Stimulated activated CD4-positive, alpha-beta T cell treated with anti-CD3 and anti-CD28 coated beads, Interleukin-12 subunit alpha, Interleukin-12 subunit beta, amount 100 ng/mL, for 24 hours (primary cell): Measurements from ENCODE around the gene P3H2.

ENCODE experiments used
- DNase-seq, 2 experiments: peaks; one replicate each; pipeline ENCODE4 v3.0.0-alpha.2; 2020; ENCODE audit warnings: low read depth in 2 of 2

P3H2 gene

DNA sequence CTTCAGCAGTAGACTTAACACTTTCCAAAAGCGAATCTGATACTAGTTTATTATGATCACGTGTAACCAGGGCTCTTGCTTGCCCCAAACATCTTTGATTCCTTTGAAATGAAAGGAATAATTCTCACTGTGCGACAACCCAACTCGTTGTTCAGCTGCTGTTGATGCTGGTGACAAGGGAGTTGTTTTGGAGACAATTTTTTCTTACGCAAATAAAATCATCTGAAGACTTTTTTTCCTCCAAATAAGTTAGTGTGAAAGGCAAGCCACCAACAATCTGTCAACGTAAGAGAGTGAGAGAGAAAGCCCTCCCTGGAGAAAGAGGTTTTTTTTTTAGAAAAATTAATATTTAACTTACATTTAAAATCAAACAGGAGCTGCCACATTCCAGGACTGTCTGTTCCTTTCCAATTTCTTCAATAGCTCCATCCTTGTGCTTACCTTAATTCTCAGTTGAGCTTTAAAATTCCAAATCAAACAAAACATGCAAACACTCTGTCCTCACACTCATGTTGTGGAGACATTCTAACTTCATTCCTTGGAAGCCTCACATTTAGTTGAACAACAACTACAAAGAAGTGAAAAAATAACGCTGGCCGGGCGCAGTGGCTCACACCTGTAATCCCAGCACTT is 4.9 kb upstream of the P3H2 start:
- no peak for DNase-seq

DNA sequence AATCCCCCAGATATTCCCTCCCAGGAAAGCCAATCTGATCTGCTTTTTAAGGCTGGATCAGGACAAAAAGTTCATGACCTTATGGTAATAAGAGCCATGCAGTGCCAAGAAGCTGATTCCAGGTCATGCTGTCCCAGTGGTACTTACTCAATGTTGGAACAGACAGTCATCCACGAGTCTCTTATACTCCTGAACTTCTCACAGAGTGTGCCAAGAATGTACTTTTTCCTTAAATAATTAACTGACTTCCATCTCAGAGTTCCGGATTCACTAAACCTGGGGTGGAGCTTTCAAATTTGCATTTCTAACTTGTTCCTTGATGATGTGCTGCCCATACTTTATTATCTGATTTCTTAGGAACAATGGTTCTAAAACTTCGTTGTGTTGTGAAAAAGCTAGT is 3.4 kb upstream of the P3H2 start:
- DNase-seq = no peak

DNA sequence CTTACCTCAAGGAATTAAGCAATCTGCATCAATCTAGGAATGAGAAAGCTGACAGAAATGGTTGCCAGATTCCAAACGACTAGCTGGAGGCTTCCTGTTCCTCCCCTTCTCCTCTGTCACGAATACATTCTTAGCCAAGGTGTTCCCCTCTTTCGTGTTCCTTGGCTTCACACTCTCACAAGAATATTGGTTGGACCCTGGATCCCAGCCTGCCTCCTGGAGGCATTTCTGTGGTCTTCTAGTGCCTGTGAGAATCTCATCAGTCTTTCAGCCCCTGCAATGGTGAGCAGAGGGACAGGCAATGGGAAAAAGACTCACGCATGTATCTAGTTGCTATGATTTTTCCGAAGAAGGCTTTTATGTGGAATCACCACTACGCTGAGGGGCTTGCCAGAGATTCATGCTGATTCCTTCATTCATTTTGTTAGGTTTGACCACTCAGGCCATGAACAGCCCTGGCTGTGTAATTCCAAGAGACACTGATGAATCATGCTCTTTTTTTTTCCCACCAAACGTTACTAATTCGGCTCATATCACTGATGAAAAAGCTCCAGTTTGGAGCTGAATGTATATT is 1.6 kb upstream of the P3H2 start:
- DNase-seq = no peak

DNA sequence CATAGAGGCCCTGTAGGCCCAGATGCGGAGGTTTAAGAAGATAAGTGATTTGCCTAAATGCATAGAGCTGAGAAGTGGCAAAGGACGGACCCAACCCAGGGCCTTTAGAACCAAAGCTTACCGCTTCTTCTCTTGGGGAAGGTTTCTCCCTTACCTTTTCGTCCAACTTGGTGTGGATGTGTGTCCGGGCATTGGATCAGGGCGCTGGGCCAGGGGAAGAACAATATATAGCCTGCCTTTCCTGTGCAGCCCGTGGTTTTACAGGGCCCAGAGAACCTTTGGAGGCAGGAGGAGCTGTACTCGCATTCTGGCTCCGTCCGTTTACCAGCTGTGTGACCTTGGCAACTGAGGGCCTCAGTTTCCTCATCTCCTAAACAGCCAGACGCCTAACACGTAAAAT is 686 bp upstream of the P3H2 start:
- no peak for DNase-seq

DNA sequence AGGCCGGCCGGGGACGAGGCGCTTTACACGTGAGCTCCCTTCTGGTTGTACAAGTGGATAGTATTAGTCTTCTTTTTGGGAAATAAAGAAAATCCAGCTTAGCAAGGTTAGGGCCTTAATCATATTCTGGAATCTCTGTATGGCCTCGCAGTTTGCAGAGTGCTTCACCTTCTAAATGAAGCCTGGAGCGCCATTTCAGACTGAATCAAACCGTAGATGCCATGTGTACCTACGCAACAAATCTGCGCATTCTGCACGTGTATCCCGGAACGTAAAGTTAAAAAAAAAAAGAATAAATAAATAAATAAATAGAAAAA is 322 bp upstream of the P3H2 start:
- DNase-seq = no peak

DNA sequence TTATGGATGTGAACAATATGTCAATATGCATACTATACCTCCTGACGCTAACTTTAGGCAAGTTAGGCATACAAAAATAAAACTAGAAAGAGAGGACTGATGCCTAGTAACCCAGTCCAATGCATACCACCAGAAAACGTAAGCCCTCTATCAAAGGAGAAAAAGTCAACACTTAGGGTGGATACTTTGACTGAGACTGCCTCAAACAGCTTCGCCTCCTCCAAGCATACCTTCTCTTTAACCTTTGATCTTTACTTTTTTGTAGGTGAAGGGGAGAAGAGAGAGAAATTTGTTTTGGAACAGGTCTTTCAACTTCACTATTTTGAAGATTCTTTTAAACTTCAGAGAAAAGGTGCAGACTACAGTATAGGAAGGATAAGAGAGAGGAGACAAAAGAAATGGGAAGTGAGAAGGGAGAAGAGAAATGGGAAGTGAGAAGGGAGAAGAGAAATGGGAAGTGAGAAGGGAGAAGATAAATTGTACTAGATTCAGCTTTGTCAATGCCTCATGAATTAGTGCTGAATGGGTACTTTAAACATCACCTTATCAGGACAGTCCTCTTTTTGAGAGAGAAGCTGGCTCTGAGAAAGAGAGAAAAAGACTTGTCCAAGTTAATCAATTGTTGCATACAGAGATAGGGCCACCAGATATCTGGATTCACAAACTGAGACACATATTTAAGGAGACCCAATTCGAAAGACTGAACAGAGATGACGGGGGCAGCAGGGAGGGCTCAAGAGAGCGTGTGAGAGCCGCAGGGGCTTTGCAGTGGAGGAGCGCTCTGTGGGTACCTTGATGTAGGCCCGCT is 1.0 kb downstream of the P3H2 start:
- no peak for DNase-seq

DNA sequence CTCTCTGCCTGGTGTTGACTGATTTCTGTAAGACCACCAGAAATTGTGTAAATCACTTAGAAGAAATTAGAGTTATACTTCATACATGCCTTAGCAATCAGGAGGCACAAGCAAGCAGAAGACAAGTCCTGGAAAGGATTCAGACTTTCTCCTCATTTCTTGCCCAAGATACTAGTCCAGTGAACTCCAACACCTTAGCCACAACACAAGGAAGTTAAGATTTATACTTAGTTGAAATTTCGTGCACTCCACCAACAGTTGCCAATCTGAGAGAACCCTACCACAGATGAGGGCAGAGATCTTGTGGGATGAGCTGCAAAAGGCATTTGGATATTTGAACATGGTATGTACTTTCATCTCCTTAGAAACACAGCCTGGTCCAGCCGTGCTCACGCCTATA is 2.3 kb downstream of the P3H2 start:
- no peak for DNase-seq

DNA sequence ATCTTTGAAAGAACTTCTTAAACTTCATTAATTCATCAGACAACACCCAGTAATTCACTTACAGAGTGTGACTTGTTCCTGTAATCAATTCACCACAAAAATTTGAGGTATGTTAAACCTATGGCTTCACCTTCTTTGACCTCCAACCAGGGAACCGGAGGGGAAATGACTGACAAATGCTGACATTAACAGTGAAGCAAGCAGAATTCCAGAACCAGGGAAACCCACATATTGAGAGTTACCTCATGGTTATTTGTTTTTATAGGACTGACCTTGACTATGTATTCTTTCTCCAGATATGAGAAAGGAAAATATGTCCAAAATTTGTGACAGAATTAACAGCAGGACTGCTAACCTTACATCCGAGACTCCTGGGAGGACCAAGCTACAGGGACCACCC is 2.7 kb downstream of the P3H2 start:
- no peak for DNase-seq

DNA sequence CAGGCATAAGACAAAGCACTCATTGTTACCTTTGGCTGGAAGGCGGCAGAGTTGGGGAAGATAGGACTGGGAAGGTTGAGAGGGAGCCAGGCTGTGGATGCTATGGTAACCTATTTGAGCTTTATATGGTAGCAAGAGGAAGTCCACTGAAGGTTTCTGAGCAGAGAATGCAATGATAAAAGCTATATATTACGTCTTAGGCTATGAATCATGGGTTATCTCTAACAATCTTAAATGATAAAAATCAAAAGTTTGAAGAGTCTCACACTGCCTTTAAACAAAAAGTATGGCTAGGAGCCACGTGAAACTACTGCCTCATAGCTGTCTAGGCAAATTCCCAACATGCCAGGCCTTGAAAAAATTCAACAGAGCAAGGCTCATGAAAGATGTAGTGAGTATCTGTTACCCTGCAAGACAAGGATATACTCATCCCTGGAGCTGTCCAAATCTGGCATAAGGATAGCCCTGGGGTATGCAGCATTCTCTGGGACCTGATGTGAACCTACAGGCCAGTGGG is 4.1 kb downstream of the P3H2 start:
- no peak for DNase-seq

DNA sequence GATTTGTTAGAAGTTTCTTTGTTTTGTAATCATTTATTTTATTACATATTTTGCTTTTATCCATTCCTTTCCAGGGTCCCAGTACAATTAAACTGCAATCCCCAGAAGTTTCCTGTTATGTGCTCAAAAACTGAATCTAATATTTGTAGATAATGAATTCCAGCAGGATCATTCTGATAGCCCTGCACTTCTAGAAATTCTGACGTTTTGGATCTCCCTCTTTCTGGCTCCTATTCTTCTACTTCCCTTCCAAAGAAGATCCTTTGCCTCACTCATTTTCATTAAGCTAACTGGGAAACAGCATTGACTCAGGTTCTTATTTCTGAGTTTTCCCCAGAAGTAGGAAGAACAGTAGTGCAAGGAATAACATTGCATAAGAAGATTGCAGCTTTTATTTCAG is 9.9 kb downstream of the P3H2 start:
- DNase-seq = no peak

DNA sequence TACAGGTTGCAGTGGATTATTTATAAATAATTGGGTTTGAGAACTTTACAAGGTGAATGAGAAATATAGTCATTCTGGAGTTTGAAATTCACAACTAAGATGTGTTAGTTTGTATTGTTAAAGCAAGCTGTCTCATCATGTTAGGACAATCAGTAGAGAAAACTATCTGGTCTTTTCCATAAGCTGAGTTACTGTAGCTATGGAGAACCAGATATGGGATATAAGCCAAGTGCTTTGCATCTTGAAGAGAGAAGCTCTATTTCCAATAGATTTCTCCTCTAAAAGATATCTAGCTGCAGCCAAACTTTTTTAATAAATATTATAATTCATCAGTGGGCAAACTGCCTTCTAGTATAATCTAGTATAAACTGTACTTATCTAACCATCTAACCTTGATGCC is 11.3 kb downstream of the P3H2 start:
- no peak for DNase-seq

DNA sequence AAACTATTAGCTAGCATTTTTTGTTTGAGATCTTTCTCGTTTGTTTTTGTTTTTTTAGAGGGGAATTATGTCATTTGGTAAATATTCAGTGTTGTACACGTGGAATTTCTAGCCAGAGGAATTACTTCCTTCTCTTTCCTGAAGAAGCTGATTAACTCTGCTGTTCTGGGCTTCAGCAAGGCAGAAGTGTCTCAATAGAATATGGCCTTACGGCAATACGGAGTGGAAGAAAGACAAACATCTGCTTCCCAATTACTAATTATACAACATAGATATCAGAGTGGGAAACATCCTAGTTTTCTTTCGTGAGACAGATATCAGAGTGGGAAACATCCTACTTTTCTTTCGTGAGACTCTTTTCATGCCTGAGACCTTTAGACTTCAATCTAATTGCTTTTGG is 11.9 kb downstream of the P3H2 start:
- no peak for DNase-seq

DNA sequence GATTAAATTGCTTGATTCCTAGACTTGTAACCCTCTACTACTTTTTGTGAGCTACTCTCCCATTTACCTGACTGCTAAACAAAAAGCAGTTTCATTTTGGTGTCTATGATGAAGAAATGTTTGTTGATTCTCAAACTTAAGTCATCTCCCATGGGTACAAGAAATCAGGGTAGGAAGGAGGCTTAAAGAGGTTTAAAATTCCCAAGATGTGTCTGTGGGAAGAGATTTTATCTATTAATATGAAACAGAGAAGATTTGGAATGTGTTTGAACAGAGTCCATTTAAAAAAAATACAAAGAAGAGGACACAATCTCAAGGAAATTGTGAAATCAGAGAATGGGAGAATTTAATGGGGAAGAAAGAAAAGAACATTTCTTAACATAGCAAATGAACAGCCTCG is 14.8 kb downstream of the P3H2 start:
- no peak for DNase-seq

DNA sequence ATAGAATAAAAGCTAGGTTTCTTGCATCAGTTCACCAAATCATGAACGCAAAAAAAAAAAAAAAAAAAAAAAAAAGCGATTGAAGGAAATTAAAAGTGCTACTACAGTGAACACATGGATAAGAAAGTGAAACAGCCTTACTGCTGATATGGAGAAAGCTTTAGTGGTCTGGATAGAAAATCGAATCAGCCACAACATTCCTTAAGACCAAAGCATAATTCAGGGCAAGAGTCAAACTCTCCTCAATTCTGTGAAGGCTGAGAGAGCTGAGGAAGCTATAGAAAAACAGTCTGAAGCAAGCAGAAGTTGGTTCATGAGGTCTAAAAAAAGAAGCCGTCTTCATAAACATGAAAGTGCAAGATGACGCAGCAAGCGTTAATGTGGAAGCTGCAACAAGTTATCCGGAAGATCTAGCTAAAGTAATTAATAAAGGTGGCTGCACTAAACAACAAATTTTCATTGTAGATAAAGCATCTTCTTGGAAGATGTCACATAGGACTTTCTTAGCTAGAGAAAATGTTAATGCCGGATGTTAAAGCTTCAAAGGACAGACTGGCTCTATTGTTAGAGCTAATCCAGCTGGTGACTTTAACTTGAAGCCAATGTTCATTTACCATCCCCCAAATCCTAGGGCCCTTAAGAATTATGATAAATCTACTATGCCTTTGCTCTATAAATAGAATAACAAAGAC is 19.2 kb downstream of the P3H2 start:
- DNase-seq = no peak

DNA sequence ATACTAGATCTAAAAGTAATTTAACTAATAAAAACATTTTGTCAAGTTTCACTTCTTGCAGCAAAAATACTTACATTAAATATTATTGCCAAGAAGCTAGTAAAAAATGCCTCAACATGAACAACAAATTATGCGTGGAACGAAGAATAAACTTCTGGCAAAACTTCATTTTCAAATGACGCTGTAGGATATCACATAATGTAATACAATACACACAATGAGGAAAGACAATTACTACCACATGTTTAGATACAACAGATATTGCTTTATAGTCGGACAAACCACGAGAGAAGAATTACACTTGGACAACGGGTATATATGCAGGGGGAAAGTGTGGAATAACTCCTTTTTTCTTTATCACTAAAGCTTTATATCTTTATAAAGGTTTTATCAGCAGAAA is 21.6 kb downstream of the P3H2 start:
- no peak for DNase-seq

DNA sequence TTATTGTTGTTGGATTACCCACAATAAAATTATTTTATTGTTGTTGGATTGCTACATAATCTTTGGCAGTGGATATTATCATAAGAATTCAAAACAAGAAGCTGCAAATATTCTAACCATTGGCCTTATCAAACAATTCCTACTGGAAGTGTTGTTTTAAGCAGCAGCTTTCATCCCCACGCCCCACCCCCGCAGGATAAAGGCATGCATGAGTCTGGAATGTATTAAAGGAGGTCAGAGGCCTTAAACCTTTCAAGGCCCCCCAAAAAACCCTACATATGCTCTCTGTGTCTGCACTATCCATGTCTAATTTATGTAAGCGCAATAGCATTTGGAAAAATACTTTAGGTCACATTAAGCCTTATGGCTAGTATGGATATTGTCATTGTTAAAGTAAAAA is 23.1 kb downstream of the P3H2 start:
- no peak for DNase-seq

DNA sequence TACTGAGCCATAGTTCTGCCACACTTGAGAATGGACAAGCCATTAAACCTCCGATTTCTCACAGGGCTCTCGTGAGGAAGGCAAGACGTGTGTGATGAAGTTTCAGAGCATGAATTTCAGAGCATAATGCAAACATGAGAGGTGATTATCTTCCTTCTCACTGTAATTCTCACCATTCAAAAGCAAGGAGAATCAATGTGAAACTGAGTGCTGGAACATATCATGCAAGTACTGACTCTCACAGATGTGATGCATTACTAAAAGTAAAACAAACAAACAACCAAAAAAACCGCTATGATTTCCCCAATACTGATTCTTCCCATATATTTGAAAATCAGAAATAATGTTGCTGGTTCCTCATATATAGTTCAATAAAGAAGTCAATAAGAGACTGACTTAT is 23.7 kb downstream of the P3H2 start:
- DNase-seq = no peak

DNA sequence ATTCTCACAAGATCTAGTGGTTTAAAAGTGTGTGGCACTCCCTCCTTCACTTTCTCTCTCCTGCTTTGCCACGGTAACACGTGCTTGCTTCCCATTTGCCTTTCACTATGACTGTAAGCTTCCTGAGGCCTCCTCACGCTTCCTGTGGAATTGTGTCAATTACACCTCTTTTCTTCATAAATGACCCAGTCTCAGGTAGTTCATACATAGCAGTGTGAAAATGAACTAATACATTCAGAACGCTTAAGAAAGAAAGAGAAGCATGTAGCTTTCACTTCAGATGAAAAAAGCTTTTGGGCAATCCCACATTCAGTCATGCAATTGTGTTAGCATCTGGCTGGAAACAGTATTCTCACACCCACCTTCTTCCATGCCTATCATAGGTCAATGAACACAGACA is 24.4 kb downstream of the P3H2 start:
- DNase-seq = no peak

DNA sequence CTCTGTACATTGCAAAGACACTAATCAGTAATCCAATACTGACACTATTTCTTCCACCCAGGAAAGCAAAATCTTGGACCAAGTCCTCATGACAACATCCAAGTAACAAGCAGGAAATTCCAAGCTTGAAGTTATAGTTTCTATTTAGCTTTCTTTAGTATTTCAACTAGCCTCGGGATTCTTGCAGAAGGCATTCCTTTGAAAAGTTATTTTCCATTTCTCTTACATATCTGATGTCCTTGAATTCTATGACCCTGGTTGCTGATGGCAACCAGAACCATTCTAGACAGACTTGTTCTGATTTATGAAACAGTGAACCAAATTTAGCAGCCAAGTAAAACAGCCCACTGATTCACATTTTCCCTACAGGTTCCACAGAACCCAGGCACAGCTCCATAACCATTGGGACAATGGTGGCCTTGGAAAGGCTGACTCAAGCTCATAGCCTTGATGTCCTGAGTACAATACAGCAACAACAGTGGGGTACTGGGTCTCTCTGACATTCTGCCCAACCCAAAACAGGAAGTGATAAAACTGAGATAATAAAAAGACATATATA is 26.5 kb downstream of the P3H2 start:
- no peak for DNase-seq

DNA sequence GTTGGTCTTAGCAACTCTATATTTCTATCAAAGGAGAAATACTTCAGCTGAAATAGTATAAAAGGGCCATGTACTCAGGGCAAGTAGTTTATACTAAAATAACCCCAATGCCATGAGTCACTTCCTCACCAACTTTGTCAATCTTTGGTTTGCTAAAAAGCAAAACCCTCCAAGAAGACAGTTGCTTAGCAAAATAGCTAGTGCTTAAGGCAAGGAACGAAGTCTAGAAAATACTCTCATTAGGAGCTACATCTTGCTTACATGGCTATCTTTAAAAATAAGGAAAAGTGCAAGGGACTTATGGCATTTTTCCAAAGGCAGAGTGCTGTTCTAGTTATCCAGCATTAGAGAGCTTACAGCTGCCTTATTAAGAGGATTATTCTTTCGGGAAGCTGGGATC is 28.4 kb downstream of the P3H2 start:
- no peak for DNase-seq

DNA sequence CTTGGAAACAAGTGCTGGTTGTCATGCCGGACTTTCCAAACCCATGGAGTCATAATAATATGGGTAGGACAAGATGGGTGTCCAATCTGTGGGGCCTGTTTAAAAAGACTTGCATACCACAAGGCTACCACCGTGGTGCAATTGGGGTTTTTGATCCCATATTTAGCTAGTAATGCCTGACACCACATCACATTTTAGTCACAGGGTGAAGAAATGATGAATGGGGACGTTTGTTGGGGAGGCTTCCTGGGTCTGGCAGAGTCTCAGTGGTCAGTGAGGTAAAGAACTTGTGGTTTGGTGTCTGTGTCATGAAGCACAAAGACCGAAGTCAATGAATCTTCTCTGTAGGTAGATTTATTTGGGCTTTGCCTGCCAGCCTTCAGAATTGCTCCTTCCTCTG is 31.0 kb downstream of the P3H2 start:
- no peak for DNase-seq

DNA sequence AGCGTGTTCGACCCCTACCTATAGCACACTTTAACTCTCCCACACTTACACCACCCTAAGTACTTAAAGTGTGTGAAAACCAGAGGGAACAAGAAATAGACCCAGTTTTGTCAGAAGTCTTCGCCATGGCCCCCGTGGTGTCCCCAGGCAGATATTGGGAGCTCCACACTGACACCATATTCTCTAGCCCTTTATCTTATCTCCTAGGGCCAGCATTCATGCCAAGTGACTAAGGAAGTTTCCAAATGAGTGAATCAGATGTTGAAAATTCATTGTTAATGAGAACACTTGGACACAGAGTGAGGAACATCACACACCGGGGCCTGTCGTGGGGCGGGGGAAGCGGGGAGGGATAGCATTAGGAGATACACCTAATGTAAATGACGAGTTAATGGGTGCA is 31.8 kb downstream of the P3H2 start:
- no peak for DNase-seq

DNA sequence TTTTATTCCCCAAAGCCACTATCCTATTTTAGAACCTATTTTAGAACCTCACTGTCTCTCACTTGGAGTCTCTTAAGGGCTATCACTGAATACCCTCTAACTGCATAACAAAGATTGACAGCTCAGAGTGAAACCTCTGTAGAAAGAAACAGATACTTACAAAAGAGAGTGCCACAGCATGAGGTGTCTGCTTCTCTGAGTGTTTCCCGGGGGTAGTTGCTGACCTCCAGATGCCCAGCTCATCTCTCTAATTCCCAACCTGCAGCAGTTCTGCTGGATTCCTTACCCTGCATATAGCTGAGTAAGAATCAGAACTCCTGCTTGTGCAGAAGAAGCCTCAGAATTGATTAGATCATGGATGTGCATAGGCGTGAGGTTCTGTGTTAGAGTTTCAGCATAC is 34.5 kb downstream of the P3H2 start:
- DNase-seq = no peak
